ENCODE data around the gene SAPCD2. TPM values are rescaled to one million over a fixed set of nuclear protein-coding genes. Genes with fewer than 3 reads are reported as not detected.

The SAPCD2 gene
- polyA plus RNA-seq, 1 donor: 7.2 TPM

DNA sequence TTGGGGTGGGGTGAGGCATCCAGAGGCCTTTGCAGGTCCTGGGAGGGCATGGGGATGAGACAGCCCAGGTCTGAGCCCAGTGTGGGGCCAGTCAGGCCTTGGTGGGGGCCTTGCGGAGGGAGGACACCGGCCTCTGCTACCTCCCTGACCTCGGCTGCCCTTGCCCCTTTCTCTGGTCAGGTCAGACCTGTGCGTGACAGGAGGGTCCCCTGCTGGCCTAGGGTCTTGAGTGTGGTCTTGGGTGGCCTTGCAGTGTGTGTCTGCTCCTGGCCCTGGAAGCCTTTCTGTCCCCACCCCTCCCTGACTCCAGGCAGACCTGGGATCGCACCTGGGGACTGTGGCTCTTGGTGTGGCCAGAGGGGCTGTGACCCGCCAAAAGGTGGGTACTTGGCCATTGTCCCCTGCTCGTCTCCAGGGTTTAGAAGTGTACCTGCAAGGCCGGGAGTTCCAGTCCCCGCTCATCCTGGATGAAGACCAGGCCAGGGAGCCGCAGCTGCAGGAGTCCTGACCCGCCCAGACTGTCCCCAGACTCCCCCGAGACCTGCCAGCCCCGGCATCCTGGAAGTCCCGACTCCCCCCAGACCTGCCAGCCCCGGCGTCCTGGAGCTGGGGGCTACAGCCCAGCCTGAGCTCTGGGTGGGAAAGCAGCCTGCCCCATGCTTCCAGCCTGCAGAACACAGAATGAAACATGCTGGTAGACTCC, 12.0 kb upstream of the SAPCD2 start:
- DNase-seq: no peak

DNA sequence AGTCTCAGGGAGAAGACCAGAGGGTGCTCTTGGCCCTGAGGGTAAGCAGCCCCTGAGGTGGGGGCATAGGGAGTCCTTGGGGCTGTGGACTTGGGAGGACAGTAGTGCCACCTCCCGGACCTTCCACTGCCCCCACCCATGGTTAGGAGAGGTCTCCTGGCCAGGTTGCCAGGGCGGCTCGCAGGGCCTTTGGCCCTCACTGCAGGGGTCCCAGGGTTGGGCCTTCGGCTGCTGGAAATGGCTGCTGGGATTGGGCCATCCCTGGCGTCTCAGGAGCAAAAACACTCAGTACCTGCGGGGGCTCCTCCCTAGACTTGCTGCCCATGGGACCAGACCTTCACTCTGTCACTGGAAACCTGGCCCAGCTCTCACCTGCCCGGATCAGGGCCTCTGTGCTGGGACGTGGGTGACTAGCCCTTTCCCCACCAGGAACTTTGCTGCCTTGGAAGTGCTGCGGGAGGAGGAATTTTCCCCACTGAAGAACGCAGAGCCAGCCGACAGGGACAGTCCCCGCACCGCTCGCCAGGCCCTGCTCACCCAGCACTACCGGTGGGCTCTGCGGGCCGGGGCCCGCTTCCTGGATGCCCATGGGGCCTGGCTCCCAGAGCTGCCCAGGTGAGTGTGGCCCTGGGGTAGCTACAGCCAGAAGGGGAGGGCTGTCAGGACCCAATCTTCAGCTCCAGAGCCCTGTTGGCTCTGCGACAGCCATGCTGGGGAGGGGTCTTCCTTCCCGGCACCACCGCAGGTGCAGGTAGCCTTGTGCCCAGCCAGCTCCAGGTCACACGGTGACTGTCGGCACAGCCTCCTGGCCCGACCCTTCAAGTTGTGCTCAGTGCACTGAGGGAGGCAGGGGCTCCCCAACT, 10.1 kb upstream of the SAPCD2 start:
- DNase-seq: no peak

DNA sequence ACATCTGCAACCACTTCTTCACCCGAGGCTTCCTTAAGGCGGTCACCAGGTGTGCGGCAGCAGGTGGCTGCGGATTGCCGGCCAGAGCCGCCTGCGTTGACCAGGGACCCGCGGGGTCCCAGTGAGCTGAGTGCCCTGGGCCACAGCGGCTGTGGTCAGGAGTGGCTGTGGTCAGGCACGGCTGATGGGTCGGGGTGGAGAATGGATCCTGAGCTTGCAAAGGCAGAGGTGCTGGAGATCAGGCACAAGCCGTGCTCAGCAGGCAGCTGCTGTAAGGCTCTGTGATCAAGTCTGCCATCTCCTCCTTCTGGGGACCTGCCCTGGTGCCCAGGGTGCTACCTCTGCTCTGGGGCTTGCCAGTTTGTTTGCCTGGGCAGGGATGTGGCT, 9.0 kb upstream of the SAPCD2 start:
- DNase-seq: no peak

DNA sequence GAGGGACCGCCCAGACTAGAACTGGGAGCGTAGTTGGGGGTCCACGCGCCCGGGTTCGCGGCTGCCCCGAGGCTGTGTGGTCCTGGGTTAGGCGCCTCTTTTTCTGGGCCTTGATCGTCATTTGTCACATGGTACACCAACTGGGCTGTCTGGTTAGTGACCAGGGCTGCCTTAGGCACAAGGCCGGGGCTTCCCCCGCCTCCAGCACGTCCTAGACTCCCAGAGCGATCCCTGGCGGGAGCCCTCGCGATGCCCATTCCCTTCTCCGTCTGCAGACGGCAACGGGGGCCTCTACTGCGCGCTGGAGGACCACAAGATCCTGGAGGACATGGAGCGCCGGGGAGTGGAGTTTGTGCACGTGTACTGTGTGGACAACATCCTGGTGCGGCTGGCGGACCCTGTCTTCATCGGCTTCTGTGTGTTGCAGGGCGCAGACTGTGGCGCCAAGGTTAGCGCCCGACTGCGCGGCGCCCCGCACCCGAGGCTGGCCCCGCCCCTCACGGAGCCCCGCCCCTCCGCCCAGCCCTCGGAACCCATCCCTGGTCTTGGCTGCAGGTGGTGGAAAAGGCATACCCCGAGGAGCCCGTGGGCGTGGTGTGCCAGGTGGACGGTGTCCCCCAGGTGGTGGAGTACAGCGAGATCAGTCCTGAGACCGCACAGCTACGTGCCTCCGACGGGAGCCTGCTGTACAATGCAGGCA, 8.5 kb upstream of the SAPCD2 start:
- DNase-seq: no peak

DNA sequence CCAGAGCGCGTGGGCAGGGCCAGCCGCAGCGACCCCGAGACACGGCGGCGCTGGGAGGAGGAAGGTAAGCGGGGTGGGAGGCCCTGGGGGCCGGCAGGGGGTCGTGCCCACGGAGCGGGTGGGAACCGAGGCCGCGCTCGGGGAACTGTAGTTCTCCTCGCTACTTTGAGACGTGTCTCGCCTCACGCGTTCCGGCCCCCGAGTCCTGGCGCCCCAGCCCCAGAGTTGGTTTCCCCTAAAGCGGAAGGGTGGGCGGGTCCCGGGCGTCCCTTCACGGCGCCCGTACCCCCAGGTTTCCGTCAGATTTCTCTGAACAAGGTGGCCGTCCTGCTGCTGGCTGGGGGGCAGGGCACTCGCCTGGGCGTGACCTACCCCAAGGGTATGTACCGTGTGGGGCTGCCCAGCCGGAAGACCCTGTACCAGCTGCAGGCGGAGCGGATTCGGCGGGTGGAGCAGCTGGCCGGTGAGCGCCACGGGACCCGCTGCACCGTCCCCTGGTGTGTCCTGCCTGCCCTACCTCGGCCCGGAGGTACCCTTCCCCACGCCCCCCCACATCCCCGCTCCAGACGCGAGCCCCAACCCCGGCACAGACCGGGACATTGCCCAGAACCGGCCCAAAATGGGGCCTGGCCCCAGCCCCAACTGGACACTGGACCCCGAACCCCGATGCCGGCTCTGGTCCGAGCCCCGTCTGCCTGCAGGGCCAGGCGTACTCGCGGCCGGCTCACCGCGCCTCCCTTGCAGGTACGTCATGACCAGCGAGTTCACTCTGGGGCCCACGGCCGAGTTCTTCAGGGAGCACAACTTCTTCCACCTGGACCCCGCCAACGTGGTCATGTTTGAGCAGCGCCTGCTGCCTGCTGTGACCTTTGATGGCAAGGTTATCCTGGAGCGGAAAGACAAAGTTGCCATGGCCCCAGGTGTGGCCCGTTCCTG, 7.7 kb upstream of the SAPCD2 start:
- no peak for DNase-seq

DNA sequence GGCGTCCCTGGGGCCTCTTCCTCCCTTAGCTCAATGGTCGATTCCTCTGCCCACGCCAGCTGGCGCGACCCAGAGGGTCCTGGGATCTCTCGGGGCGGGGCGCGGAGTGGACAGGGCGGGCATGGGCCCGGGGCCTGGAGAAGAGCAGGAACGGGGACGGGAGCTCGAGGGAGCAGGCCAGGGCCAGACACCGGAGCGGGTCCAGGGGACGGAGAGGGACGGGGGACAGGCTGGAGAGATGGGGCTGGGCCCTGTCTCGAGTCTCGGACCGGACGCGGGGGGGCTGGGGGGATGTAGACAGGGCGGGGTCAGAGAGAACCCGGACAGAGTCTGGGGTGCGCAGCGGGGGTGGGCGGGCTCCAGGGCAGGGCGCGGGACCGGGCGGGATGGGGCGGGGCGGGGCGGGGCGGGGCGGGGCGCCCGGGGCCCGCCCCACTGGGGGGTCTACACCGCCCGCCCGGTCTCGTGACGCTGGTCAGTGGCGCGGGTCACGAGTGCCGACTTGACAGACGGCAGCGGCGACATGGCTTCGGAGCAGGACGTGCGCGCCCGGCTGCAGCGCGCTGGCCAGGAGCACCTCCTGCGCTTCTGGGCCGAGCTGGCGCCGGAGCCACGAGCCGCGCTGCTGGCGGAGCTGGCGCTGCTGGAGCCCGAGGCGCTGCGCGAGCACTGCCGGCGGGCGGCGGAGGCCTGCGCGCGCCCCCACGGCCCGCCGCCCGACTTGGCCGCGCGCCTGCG, 6.8 kb upstream of the SAPCD2 start, which contains the start of gene UAP1L1:
Gene UAP1L1 (plus strand): TSS at position 508 of the 738 bp plus-strand sequence. CDS start 16 bp downstream, at position 524.
- DNase-seq: no peak

DNA sequence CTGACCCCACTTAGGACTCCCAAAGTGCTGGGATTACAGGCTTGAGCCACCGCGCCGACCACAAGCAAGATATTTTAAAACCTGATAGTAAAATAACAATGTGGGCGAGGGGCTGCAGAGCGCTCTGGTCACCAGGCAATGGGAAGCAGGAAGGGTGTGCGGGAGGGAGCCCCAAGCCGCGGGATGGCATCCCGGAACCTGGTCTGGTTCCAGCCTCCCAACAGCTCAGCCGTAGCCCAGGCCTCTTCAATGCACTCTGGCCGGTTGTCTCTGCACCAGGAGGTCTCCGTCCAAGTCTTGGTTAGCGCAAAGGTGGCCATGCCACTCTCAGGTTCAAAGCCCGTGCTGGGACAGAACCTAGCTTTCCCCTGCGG, 6.3 kb upstream of the SAPCD2 start:
- no peak for DNase-seq

DNA sequence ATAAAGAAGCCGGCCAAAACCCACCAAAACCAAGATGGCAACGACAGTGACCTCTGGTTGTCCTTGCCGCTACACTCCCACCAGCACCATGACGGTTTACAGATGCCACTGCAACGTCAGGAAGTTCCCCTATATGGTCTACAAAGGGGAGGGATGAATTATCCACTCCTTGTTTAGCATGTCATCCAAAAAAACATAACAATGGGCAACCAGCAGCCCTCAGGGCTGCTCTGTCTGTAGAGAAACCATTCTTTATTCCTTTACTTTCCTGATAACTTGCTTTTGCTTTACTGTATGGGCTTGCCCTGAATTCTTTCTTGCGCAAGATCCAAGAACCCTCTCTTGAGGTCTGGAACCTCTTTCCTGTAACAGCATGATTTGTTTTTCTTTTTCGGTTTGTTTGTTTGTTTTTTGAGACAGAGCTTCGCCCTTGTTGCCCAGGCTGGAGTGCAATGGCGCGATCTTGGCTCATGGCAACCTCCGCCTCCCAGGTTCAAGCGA, 5.0 kb upstream of the SAPCD2 start:
- DNase-seq: no peak

DNA sequence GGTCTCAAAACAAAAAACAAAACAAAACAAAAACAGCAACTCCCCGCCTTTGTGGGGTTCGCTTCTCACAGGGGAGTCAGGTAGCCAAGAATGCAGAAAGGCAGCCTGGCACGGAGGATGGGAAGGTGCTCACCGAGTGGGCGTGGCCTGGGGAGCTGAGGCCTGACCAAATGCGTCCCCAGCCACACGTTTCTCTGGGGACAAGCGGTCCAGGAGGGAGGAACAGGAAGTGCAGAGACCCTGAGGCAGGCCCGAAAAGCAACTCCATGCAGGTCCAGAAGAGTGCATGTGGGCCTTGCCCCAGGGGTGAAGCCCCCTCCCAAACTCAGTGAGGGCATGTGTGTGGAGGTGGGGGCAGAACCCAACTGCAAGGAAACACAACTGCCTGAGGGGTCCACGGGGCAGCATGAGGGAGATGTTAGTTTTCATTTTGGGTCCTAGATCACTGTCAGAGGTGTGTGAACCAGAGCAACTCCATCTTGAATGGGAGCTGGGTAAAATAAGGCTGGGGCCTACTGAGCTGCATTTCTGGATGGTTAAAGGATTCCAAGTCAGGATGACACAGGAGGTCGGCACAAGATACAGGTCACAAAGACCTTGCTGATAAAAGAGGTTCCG, 4.4 kb upstream of the SAPCD2 start:
- no peak for DNase-seq

DNA sequence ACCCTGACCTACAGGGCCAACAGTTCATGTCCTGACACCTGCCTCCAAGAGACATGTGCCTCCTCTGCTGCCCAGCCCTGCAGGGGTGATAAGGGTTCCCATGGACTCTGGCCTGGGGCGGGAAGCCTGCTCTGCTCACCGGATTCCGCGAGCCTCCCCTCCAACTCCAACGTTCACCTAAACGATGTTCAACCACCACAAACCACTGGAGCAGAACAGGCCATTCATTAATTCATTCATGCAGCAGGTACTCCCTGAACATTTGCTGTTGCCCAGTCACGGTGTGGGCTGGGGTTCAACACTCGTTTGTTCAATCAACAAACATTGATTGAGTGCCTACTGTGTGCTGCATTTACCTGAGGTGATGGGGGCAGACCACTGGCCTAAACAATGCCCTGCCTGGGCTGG, 3.6 kb upstream of the SAPCD2 start:
- no peak for DNase-seq

DNA sequence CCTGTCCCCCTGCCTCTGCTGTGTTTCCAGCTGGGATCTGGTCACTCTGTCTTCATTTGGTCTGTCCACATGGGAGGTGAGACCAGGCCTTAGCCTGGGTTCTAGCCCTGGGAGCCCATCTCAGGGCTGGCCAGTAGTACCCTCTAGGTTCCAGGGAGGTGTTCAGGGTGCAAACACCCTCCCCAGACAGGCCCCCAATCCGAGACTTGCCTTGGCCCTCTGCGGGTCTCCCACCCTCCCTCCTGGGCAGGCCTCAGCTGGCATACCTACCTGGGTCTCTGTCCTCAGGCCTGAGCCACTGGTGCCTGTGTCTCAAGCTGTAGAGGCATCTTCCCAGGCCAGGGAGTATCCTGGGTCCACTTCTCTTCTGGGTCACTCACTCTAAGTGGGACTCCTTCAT, 925 bp upstream of the SAPCD2 start:
- DNase-seq: no peak

DNA sequence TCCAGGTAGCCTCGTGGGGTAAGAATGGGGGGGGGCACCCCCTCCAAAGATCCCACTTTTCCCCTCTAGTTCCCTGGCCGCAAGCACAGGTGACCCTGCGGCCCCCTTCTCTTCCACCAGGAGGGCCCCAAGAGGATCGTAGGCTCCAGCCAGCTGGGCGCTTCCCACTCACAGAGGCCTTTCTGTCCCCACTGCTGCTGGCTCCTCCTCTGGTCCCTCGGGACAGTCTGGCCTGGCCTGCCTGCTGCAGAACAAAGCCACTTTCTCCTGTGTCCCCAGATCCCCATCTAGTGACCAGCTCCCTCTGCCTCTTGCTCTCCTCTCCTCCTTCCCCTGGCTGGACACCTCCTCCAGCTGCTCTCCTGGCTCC, 534 bp upstream of the SAPCD2 start:
- no peak for DNase-seq

DNA sequence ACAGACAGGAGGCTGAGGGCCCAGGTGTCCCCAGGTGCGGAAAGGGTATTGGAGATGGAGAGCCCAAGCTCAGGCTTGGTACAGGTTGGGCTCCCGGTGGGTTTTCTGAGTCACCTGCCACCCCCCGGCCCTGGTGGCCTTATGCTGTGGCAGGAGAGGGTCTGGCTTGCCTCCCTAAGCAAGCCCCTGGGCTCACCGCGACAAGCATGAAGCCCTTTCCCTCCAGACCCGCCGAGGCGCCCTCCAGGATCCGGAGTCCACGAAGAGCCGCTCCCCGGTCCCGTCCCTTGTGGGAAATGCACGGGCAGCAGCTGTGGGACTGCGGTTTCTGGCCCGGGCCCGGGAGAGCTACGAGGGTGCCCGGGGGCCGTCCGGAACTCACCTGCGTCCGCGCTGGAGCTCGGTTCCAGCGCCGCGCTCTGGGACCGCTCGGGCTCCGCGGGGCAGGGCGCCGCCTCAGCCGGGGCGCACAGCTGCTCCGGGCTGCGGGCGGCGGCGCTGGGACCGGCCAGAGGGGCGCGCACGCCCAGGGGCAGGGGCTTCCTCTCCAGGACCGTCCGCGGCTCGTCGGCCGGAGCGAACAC, 757 bp downstream of the SAPCD2 start:
- DNase-seq: no peak

DNA sequence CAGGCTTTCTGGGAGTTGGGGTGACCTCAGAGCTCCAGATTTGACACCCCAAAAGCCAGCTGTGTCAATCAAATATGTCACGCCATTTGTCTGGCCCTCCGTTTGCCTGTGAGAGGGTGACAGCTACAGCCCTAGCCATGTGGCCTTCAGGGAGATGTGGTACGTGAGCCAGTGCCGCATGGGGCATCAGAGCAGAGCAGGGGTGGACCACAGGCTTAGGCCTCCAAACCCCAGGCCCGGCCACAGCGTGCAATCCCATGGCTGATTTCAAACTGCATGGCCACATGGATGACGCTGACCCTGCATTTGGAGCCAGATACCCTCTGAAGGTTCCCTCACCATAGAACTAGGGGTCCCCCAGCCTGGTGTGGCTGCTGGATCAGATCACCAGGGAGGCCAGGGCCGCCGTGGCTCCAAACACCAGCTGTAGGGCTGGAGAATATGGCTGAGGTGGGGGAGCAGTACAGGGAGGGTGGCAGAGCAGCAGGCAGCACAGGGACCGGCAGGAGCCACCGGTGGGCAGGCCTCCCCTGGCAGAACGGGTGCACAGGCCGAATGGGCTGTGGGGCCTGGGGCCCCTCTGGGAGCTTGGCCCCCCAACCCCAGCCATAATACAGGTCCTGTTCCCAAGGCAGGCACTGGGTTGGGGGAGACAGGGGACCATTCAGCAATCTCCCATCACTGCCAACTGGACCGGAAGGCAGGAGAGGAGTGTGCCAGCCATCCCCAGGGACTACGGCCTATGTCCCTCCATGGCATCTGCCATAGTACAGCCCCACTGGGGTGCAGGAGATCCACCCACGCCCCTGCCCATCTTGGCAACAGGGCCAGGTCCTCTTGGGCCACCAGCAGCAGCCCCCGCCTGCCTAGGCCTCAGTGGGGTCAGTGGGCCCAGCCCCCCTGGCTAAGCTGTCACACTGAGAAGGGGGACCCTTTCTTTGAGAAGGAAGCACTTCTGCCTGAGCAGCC, 1.5 kb downstream of the SAPCD2 start:
- no peak for DNase-seq

DNA sequence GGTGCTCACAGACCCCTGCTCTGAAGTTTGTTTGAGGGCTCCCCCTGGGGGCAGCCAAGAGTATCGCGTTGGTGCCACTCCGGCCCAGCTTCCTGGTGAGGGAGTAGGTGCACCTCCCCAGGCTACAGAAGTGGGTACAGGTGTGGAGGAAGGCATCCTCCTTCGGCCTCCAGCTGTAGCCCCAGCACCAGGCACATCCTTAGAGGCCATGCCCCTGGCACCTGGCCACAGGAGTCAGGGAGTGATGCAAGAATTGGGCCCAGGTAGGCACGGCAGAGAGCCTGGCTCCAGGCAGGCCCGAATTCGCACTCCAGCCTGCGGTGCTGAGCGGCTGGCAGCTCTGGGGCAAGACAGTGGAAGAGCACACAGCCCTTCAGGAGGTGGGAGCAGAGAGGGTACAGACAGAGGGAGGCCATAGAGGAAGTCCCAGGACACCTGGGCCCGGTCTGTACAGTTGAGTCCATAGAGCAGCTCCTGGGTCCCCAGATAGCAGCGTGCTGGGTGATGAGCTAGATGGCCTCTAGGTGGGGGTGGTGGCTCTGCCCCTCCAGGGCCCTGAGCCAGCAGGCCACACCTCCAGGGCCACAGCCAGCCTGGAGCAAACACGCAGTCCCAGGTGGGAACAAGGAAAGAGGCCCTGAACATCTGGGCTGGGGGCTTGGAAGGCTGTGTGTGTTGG, 2.4 kb downstream of the SAPCD2 start:
- DNase-seq: no peak

DNA sequence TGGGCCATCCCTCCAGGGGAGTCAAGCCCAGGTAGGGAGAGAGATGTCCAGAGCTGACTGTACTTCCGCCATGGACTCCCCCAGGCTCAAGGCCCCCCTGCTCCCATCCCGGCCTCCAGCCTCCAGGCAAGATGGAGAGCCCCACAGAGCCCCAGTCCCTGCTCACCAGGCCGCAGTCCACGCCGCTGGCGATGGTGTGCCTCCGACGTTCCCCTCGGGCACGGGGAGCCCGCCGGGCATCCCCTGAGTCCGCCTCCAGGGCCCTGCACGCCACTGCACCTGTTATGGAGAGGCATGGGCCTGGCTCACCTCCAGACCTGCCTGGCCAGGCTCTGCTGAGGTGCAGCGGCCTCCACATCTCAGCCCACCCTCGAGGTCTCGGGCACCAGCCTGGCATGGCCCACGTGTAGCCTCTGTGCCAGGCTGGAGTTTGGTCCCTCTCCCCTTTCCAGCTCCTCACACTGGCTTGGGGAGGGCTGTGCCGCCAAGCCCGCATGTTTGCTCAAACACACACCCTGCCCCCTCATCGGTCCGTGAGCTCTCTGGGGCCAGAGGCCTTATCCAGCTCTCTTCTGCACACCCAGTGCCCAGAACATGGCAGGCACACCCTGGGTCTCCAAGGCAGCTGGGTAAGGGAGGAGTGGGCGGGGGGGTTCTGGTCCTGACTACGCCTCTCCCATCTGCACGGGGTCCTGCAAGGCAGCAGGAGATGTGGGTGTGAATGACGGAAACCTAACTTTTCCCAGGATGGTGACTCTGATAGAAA, 4.1 kb downstream of the SAPCD2 start:
- DNase-seq: no peak

DNA sequence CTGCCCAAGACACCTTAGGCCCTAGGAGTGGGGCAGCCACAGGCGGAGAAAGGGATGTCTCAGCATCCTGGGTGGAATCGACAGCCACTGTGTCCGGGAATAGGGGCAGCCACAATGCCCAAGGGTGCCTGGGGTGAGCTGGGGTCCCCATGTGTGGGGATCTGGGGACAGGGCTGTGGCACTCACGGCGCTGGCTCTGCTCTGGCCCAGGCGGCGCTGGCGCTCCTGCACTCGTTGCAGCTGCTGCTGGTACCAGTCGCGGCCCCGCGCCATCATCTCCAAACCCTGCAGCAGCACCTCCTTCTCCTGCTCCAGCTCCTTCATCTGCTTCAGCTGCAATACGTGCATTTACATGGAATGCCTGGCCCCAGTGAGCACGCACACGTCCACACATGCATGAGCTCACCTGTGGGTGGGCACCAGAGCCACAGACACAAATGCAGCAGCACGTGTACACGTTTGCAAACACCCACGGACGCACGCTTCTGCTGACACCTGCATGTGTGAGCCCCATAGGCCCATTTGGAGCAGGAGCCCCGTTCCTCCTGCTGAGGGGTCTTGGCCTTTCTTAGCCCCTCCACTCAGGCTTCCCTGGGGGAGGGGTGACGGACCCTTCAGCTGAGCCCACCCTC, 4.9 kb downstream of the SAPCD2 start:
- no peak for DNase-seq
